Measurements from ENCODE around the gene IL32. TPM values are rescaled to one million over a fixed set of nuclear protein-coding genes. Genes with fewer than 3 reads are reported as not detected.
"Not testable (repeated sequence)": the region's sequence is repeated elsewhere in the genome, so short reads cannot be mapped to it uniquely, and the experiment has no call there.

Gene IL32
- total RNA-seq, 4 donors from 2014 or later, result 2.6 to 39.0 (median 21.6) TPM

GRCh38 chr16:3051494-3051893 is 13.9 kb upstream of the IL32 start:
- no peak overlapping the region for H3K4me3 ChIP-seq
- no peak overlapping the region for H3K27ac ChIP-seq
- H3K9me3 ChIP-seq, result no peaks in the 10 kb centered on the region
- 80 to 90% methylated on average over 1 to 9 of the region's 9 CpGs for WGBS, 2 donors (ENCODE audit: low coverage in 1 of 2)
- H3K4me1 ChIP-seq, result peaks cover 0 to 9% (median 6%) of the 10 kb centered on the region in 3 donors
- H3K27me3 ChIP-seq, result peaks cover 58% of the 10 kb centered on the region
- TF ChIP-seq CTCF (IDR thresholded peaks at IDR 0.05), result no peak
- no peak for TF ChIP-seq POLR2A (IDR thresholded peaks at IDR 0.05)
- no peak for TF ChIP-seq POLR2AphosphoS5 (IDR thresholded peaks at IDR 0.05)
- H3K36me3 ChIP-seq, result no peaks in the 10 kb centered on the region
- ATAC-seq, result no peak

- H3K27me3 ChIP-seq, result peaks cover 46% of the 10 kb centered on the region
- ATAC-seq, H3K36me3 ChIP-seq, H3K9me3 ChIP-seq, H3K4me1 ChIP-seq, H3K27ac ChIP-seq, H3K4me3 ChIP-seq: not testable (repeated sequence)
- WGBS, 2 donors (ENCODE audit: low coverage in 1 of 2), result 67% methylated on average over 3 of the region's 12 CpGs; no CpG with 5 or more reads in 1 of the 2 donors
Measured at GRCh38 chr16:3052571-3053329, 12.7 kb upstream of the IL32 start.

- ATAC-seq, H3K27ac ChIP-seq, H3K4me1 ChIP-seq, H3K36me3 ChIP-seq, H3K4me3 ChIP-seq, H3K9me3 ChIP-seq: not testable (repeated sequence)
- WGBS, 2 donors (ENCODE audit: low coverage in 1 of 2), result no CpG with 5 or more reads among the region's 13 CpGs
- H3K27me3 ChIP-seq, result peaks cover 46% of the 10 kb centered on the region
Measured at GRCh38 chr16:3053330-3053710, 12.1 kb upstream of the IL32 start.

- TF ChIP-seq EP300 (IDR thresholded peaks at IDR 0.05) (no peak), POLR2A (IDR thresholded peaks at IDR 0.05) (no peak), POLR2AphosphoS5 (IDR thresholded peaks at IDR 0.05) (no peak), CTCF (IDR thresholded peaks at IDR 0.05) (no peak)
- Histone ChIP-seq H3K9me3 (no peaks in the 10 kb centered on the region), H3K27ac (no peak overlapping the region), H3K27me3 (peaks cover 36% of the 10 kb centered on the region), H3K4me3 (no peak overlapping the region), H3K36me3 (no peaks in the 10 kb centered on the region), H3K4me1 (peaks cover 0 to 22% (median 11%) of the 10 kb centered on the region in 3 donors)
- 75 to 82% methylated on average over 7 to 15 of the region's 17 CpGs for WGBS, 2 donors (ENCODE audit: low coverage in 1 of 2)
- no peak for ATAC-seq
Measured at GRCh38 chr16:3054965-3055733, 10.3 kb upstream of the IL32 start.

GRCh38 chr16:3055734-3056115 is 9.7 kb upstream of the IL32 start:
- not testable (repeated sequence) for H3K36me3 ChIP-seq, ATAC-seq, H3K9me3 ChIP-seq, H3K4me3 ChIP-seq, H3K27ac ChIP-seq
- Histone ChIP-seq H3K27me3 (peaks cover 30% of the 10 kb centered on the region), H3K4me1 (peaks cover 0 to 25% (median 11%) of the 10 kb centered on the region in 3 donors)
- no CpG with 5 or more reads among the region's 9 CpGs for WGBS, 2 donors (ENCODE audit: low coverage in 1 of 2)

GRCh38 chr16:3056336-3057180 is 8.9 kb upstream of the IL32 start:
- TF ChIP-seq POLR2A (IDR thresholded peaks at IDR 0.05) (no peak), EP300 (IDR thresholded peaks at IDR 0.05) (no peak), POLR2AphosphoS5 (IDR thresholded peaks at IDR 0.05) (no peak), CTCF (IDR thresholded peaks at IDR 0.05) (no peak)
- no peak overlapping the region for H3K4me3 ChIP-seq
- peaks cover 21% of the 10 kb centered on the region for H3K27me3 ChIP-seq
- H3K4me1 ChIP-seq, result peaks cover 0 to 25% (median 11%) of the 10 kb centered on the region in 3 donors
- no peak overlapping the region for H3K27ac ChIP-seq
- no peak for ATAC-seq
- H3K9me3 ChIP-seq, result no peaks in the 10 kb centered on the region
- no peaks in the 10 kb centered on the region for H3K36me3 ChIP-seq
- 88% methylated on average over 1 to 3 of the region's 19 CpGs for WGBS, 2 donors (ENCODE audit: low coverage in 1 of 2)

Data from gastroesophageal sphincter (tissue), 4 donors.